Measurements from ENCODE around the gene SLC25A21. TPM values are rescaled to one million over a fixed set of nuclear protein-coding genes. Genes with fewer than 3 reads are reported as not detected.

The SLC25A21 gene
- total and polyA plus RNA-seq, 10 of the 15 experiments (the other 5 are each of a cell fraction or from before 2014, with no cell fraction given), result 0.06 to 0.72 (median 0.17) TPM; not detected in 3

GRCh38 chr14:37213016-37213415 lies 40.6 kb upstream of the SLC25A21 start:
- H3K79me2 ChIP-seq (ENCODE audit: control insufficient read depth, insufficient read depth, low read length), result no peaks in the 10 kb centered on the region
- H3K36me3 ChIP-seq (ENCODE audit: control insufficient read depth in 2 of 2, insufficient read depth in 2 of 2, low read length in 1 of 2), result no peaks in the 10 kb centered on the region
- H3K4me2 ChIP-seq (ENCODE audit: control insufficient read depth, insufficient read depth), result no peak overlapping the region
- DNase-seq (ENCODE audit: low read depth, low spot score) (no peak), FAIRE-seq (no peak), ATAC-seq (no peak)
- TF ChIP-seq RBBP5 (conservative IDR thresholded peaks at IDR 0.05), result no peak
- no peak for TF ChIP-seq POLR2AphosphoS5 (IDR thresholded peaks at IDR 0.05; ENCODE audit: low read length)
- TF ChIP-seq BCL3 (IDR thresholded peaks at IDR 0.05; ENCODE audit: borderline replicate concordance, insufficient read depth, low read depth, low read length, poor library complexity, severe bottlenecking), result no peak
- no peak for TF ChIP-seq NFXL1 (IDR thresholded peaks at IDR 0.05; ENCODE audit: borderline replicate concordance)
- TF ChIP-seq HDAC6 (IDR thresholded peaks at IDR 0.05; ENCODE audit: unreplicated experiment), result no peak
- TF ChIP-seq NRF1 (conservative IDR thresholded peaks at IDR 0.05; ENCODE audit: low read depth, low read length), result no peak
- no peak for TF ChIP-seq ZBTB11 (CRISPR knock-in tag; IDR thresholded peaks at IDR 0.05)
- TF ChIP-seq ETV6 (conservative IDR thresholded peaks at IDR 0.05 in 1 of 2, IDR thresholded peaks at IDR 0.05 in 1 of 2; ENCODE audit: borderline replicate concordance in 1 of 2, low read depth in 1 of 2), result no peak
- no peak for TF ChIP-seq CUX1 (IDR thresholded peaks at IDR 0.05; ENCODE audit: insufficient replicate concordance, low read depth, low read length)
- TF ChIP-seq HDGF (IDR thresholded peaks at IDR 0.05), result no peak
- no peak for TF ChIP-seq BMI1 (IDR thresholded peaks at IDR 0.05; ENCODE audit: borderline replicate concordance)
- TF ChIP-seq POLR2AphosphoS2 (IDR thresholded peaks at IDR 0.05; ENCODE audit: low read depth, low read length), result no peak
- no peak for TF ChIP-seq NFYB (IDR thresholded peaks at IDR 0.05; ENCODE audit: insufficient read depth, low read depth, low read length)
- TF ChIP-seq ZNF622 (IDR thresholded peaks at IDR 0.05), result no peak
- no peak for TF ChIP-seq BHLHE40 (IDR thresholded peaks at IDR 0.05; ENCODE audit: borderline replicate concordance in 1 of 2, low read depth in 2 of 2, low read length in 1 of 2)
- in situ Hi-C loops (cut with MboI) (no loop called here), intact Hi-C loops (cut with micrococcal nuclease; ENCODE audit: unreplicated experiment) (no loop called here)
- ChIA-PET RAD21 (ENCODE audit: unreplicated experiment) (no interaction called here), SMC1A (ENCODE audit: uncharacterized antibody, unreplicated experiment) (no interaction called here), POLR2A (no interaction called here), CTCF (interaction anchor here (1.0 kb wide), 1 partner anchor 17 kb away, joined by 3 read pairs; no protein-coding TSS in a partner anchor)
- H3K9me3 ChIP-seq (replicated peaks; ENCODE audit: control insufficient read depth, insufficient read depth, low read length), result no peaks in the 10 kb centered on the region; the same call in 2 of the 3 replicates
- no peaks in the 10 kb centered on the region for H4K20me1 ChIP-seq (ENCODE audit: control insufficient read depth, insufficient read depth)
- H3K4me3 ChIP-seq, result no peak overlapping the region
- no peaks in the 10 kb centered on the region for H3K27me3 ChIP-seq (replicated peaks in 1 of 2; ENCODE audit: control insufficient read depth in 2 of 2, insufficient read depth in 2 of 2, low read length in 1 of 2)
- no peak overlapping the region for H3K27ac ChIP-seq (ENCODE audit: control insufficient read depth, insufficient read depth)
- H2AFZ ChIP-seq (ENCODE audit: control insufficient read depth, low read depth, low read length), result no peak overlapping the region
- BruUV-seq (replicated peaks), result no TSS peak
- H3K9ac ChIP-seq (ENCODE audit: control insufficient read depth, insufficient read depth, low read length), result no peak overlapping the region
- no peaks in the 10 kb centered on the region for H3K4me1 ChIP-seq (ENCODE audit: control insufficient read depth, insufficient read depth, low read length)

Measured in GM12878 (cell line).